ENCODE measurements around the gene ATG9A. TPM values are rescaled to one million over a fixed set of nuclear protein-coding genes. Genes with fewer than 3 reads are reported as not detected.

The ATG9A gene
- total and polyA plus RNA-seq, 2 of the 8 experiments (the other 6 are each of a cell fraction or from before 2014, with no cell fraction given) = 43.6 to 66.8 TPM

DNA sequence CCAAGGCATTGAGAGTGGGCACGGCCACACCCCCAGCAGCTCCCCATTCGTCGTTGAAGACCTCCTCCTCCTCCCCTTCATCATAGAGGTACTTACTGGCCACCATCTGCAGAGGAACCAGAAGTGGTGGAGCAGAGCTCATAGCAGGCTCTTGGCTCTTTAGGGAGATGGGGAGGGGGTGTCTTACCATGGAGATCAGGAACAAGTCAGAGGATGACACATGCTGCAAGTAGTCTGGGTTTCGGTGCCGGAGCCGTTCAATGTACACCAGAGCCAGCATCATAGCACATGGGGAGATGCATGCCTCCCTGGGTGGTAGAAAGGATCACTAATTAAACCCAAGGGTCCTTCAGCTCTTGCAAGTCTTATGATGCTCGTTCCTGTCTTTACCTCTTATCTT lies 54.6 kb downstream of the ATG9A start:
- Histone ChIP-seq H4K20me1 (replicated peaks in 1 of 2; ENCODE audit: control insufficient read depth in 1 of 2, insufficient read depth in 2 of 2, low read length in 2 of 2) (peaks cover 0 to 4% of the 10 kb centered on the region in 2 experiments), H3K27me3 (replicated peaks in 1 of 4; ENCODE audit: control insufficient read depth in 3 of 4, extremely low read depth in 1 of 4, insufficient read depth in 3 of 4, low read length in 3 of 4) (no peaks in the 10 kb centered on the region), H3K9me3 (ENCODE audit: insufficient read depth in 2 of 2, low read depth in 1 of 2, low read length in 1 of 2) (no peaks in the 10 kb centered on the region), H2BK20ac (ENCODE audit: low read length) (no peak overlapping the region), H3K27ac (ENCODE audit: low read depth, low read length) (no peak overlapping the region), H2AFZ (ENCODE audit: low read length) (no peak overlapping the region), H3K23ac (ENCODE audit: insufficient read length) (no peak overlapping the region), H3K4me3 (ENCODE audit: extremely low read depth in 1 of 4, insufficient read depth in 2 of 4, low read depth in 3 of 4, low read length in 4 of 4) (no peak overlapping the region), H3K14ac (ENCODE audit: insufficient read length) (no peak overlapping the region), H2BK12ac (ENCODE audit: low read depth, low read length) (no peak overlapping the region), H3K18ac (ENCODE audit: extremely low read depth, low read length) (no peak overlapping the region), H3K79me2 (ENCODE audit: control insufficient read depth in 1 of 2, insufficient read depth in 2 of 2, low read length in 2 of 2) (peaks cover 0 to 8% of the 10 kb centered on the region in 2 experiments; a peak in 1 of 4 replicates), H2AK5ac (ENCODE audit: low read depth, low read length) (no peak overlapping the region), H3K56ac (replicated peaks; ENCODE audit: insufficient read length, low read depth, low read length) (no peak overlapping the region), H3K23me2 (ENCODE audit: low read depth, low read length) (peaks cover 11% of the 10 kb centered on the region; the same call in 1 of the 2 replicates), H4K5ac (ENCODE audit: insufficient read length, low read depth, low read length) (no peak overlapping the region), H3K36me3 (ENCODE audit: control insufficient read depth in 2 of 4, insufficient read depth in 4 of 4, low read length in 3 of 4) (peaks cover 0 to 7% (median 3%) of the 10 kb centered on the region in 4 experiments; a peak in 3 of 8 replicates), H3K79me1 (ENCODE audit: low read depth, low read length) (peaks cover 6% of the 10 kb centered on the region), H4K91ac (replicated peaks; ENCODE audit: insufficient read length, low read length) (no peak overlapping the region), H4K8ac (ENCODE audit: extremely low read depth, insufficient read depth, low read length) (no peak overlapping the region), H3K4me1 (replicated peaks in 1 of 4; ENCODE audit: control insufficient read depth in 3 of 4, insufficient read depth in 4 of 4, low read length in 3 of 4) (peaks cover 0 to 13% (median 6%) of the 10 kb centered on the region in 4 experiments; a peak in 6 of 7 replicates), H2BK120ac (replicated peaks; ENCODE audit: low read depth, low read length) (no peak overlapping the region), H2BK15ac (ENCODE audit: low read length) (no peak overlapping the region), H3K4me2 (ENCODE audit: insufficient read depth in 1 of 2, low read depth in 2 of 2, low read length in 2 of 2) (no peak overlapping the region; a peak in 1 of 4 replicates), H2BK5ac (ENCODE audit: low read depth, low read length) (no peak overlapping the region), H3K4ac (replicated peaks; ENCODE audit: insufficient read length, low read depth, low read length) (no peak overlapping the region), H3K9ac (replicated peaks in 1 of 4; ENCODE audit: extremely low read depth in 1 of 4, low read depth in 3 of 4, low read length in 3 of 4) (no peak overlapping the region)
- CTCF ChIA-PET (ENCODE audit: partially characterized antibody) = interaction anchor here (0.9 to 8.3 kb wide), 8 partner anchors 12 to 120 kb away, joined by 3 to 71 read pairs (median 6); partner anchors contain the start of genes DNAJB2 and NHEJ1
- DNase-seq (ENCODE audit: low read depth in 1 of 2, low spot score in 2 of 2) = no peak
- WGBS, 2 experiments (ENCODE audit: extremely low coverage in 1 of 2, insufficient coverage in 1 of 2, insufficient read length in 1 of 2, insufficient replicate concordance in 2 of 2, low coverage in 1 of 2, low lambda C conversion rate in 2 of 2, missing lambda C conversion rate in 1 of 2) = 91% methylated on average over 6 of the region's 7 CpGs; no CpG with 5 or more reads in 1 of the 2 experiments
- POLR2A ChIA-PET (ENCODE audit: partially characterized antibody) = interaction anchor here (1.0 to 2.8 kb wide), 3 partner anchors 10 to 105 kb away, joined by 3 to 9 read pairs (median 4); partner anchors contain the start of gene DNAJB2
- no peak for FAIRE-seq
- TF ChIP-seq ATF3 (IDR thresholded peaks at IDR 0.05; ENCODE audit: insufficient read depth, low read depth, low read length) (no peak), TAF1 (IDR thresholded peaks at IDR 0.05; ENCODE audit: low read depth, low read length) (no peak), POLR2A (IDR thresholded peaks at IDR 0.05; ENCODE audit: control extremely low read depth in 1 of 2, low read depth in 2 of 2, low read length in 2 of 2) (no peak), CTBP2 (IDR thresholded peaks at IDR 0.05; ENCODE audit: borderline replicate concordance, insufficient read depth, insufficient read length, low read length) (no peak), ASH2L (IDR thresholded peaks at IDR 0.05; ENCODE audit: low read length) (no peak), TCF12 (IDR thresholded peaks at IDR 0.05; ENCODE audit: low read depth, low read length) (no peak), E2F6 (IDR thresholded peaks at IDR 0.05) (no peak), PHF8 (conservative IDR thresholded peaks at IDR 0.05; ENCODE audit: low read depth, low read length) (no peak)
- TF ChIP-seq, protein P1, sequence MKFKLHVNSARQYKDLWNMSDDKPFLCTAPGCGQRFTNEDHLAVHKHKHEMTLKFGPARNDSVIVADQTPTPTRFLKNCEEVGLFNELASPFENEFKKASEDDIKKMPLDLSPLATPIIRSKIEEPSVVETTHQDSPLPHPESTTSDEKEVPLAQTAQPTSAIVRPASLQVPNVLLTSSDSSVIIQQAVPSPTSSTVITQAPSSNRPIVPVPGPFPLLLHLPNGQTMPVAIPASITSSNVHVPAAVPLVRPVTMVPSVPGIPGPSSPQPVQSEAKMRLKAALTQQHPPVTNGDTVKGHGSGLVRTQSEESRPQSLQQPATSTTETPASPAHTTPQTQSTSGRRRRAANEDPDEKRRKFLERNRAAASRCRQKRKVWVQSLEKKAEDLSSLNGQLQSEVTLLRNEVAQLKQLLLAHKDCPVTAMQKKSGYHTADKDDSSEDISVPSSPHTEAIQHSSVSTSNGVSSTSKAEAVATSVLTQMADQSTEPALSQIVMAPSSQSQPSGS (IDR thresholded peaks at IDR 0.05; ENCODE audit: low read length) = no peak
